ENCODE results near the gene KCNK15.

KCNK15 gene

DNA sequence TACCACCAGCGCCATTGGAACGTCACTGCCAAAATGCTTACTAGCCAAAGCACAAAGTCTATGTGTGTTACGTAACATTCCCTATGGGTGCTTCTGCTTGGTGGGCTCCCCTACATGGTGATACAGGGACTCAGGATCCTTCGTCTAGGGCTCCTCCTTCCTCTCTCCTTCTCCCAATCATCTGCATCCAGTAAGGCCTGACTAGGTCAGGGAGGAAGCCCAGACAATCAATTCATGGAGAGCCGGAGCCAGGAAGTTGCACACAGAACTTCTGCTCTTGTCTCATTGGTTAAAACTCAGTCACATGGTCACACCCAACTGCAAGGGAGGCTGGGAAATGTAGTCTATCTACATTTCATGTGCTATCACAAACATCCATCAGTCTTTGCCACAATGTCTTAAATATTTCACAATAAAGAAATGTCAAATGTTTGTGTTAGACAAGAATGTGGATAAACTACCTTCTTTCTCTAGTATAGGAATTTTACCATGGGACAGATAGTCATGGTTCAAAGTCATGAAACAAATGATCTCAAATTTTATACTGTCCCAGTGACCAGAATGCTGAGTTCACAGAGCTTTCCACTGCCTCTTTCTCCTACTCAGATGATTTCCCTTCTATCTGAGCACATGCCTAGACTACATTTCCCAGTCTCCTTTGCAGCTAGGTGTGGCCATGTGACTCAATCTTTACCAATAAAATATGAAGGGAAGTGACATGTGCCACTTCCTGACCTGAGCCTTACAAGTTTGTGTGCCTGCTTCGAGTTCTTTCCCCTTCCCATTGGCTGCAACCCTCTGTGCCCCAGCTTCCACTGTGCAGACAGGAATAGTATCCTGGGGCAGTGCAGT lies 9.3 kb upstream of the KCNK15 start:
- peak; percentile 54 to 59 for DNase-seq

DNA sequence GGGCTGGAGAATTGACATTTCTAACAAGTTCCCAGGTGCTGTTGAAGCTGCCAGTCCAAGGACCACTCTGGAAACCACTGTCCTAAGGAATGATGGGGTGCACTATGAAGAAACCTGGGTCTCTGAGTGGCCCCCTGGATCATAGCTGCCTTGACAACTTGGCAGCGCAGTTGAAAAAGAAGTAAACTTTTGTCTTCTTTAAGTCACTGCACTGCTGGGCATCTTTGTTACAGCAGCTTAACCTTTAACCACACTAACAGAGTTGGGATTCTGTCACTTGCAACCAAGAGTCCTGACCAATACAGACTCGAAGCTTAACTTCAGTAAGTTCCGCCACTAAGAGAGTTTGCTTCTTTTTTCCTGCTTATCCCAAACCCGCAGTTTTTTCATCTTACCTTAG lies 8.5 kb upstream of the KCNK15 start:
- DNase-seq, result no peak

DNA sequence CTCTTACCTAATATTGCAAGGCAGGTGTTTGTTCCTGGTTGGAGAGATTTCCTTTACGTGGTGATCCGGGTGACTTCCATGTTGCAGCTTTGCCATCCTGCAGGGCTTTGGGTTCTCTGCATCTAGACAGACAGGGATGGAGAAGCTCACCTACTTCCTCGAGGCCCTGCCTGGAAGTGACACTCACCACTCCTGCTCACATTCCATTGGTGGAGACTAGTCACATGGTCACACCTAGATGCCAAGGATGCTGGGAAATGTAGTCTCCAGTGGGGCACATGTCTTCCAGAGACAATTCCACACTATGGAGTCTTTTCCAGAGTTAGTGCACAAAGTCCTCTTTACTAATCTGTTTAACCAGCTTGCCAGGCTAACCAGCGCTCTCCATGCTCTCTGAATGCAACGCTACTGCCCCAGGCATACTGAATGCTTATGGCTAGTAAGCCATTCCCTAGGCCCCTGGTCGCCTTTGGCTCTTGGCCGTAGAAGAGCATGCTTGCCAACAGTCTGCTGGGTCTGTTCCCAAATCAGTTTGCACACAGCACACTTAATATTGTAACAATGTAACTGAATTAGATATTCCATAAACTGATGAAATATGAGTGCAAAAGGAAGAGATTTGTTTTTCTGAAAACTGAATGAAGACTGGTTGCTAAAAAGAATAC lies 6.7 kb upstream of the KCNK15 start:
- DNase-seq, result peak; percentile 32 to 52

DNA sequence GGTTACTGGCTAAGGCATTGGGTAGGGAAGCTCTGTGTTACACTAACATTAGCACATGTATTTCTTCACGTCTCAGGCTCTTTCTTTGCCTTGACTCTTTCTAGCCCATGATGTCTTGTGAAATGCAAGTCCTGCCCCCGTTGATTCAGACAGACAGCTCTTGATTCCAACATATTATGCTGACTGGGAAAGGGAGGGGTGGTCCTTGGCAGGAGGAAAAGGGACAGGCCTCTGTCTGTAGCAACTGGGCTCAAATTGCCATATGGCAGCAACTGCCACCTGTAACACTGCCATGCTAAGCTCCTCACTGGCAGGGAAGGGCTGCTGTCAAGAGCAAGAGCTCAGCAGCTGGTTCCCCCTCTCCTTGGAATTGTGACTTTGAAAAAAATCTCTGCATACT lies 5.7 kb upstream of the KCNK15 start:
- no peak for DNase-seq

DNA sequence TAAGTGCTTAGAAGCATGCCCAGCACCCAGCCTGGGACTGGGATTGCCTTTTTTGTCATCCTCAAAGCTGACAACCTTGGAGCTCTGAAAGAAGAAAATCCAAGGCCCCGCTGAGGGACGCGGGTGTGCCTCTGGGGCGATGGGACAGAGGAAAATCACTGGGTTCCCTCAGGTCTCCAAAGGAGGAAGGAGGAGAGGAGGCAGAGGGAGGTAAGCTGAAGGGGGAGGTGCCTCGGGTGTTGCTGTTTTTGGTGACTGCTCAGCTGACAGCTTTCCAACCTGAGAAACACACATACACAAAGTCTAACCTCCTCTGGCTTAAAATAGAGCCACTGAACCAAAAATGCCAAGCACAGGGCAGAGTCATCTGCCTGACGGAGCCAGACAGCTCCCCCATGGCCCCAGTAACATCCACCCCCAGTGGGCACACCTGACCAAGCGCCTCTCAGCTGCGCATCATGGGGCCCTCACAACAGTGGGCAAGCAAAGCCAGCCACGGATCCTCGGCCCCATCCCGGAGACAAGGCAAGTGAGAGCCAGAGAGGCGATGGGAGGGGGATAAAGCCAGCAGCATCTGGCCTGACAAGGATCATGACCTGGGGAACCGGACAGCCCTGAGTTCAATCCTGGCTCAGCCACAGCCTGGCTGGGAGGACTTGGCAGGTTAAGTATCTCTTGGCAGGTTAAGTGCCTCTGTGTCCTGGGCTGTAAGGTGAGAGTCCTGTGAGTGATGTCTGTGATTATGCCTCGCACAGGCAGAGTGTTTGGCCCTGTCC lies 3.2 kb upstream of the KCNK15 start:
- DNase-seq, result no peak

DNA sequence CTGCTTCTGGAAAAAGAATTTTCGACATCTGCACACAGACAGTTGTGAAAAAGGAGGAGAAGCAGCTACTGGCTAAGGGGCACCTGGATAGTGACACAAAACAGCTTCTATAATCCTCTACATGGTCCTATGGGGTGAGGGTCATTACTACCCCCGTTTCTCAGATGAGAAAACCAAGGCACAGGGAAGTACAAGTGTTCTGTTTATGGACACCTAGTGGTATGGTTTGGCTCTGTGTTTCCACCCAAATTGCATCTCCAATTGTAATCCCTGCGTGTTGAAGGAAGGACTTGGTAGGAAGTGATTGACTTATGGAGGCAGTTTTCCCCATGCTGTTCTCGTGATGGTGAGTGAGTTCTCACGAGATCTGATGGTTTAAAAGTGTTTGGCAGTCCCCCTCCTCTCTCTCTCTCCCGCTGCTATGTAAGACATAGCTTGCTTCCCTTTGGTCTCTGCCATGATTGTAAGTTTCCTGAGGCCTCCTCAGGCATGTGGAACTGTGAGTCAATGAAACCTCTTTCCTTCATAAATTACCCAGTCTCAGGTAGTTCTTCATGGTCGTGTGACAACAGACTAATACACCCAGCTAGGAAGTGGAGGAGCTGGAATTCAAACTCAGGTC lies 2.5 kb upstream of the KCNK15 start:
- DNase-seq, result no peak

DNA sequence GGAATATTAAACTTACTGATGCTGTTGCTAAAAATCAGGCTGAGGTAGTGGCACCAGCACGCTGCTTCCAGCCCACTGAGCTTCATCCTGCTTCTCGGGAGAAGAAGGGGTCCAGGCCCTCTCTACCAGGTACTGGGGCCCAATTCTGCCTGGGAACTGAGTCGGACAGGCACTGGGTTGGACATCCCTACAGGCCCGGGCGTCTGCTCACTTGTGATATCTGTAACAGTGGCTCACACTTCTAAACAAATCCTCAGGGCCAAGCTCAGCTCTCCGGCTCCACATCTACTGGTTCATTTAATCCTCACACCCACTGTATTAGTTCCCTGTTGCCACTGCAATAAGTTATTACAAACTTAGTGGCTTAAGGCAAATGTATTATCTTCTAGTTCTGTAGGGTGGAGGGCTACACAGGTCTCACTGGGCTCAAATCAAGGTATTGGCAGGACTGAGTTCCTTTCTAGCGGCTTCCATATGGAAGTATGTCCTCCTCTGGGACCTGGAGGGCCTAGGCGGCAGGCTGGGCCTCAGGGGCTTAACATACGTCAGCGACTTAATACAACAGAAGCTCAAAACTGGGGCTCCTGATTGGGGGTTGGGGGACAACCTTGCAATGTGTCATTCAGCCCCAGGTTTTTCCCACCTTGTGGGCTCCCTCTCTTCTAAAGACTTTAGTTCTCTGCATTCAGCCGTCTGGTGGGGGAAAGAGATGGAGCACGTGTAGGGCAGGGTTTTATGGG lies 1.6 kb upstream of the KCNK15 start:
- no peak for DNase-seq

DNA sequence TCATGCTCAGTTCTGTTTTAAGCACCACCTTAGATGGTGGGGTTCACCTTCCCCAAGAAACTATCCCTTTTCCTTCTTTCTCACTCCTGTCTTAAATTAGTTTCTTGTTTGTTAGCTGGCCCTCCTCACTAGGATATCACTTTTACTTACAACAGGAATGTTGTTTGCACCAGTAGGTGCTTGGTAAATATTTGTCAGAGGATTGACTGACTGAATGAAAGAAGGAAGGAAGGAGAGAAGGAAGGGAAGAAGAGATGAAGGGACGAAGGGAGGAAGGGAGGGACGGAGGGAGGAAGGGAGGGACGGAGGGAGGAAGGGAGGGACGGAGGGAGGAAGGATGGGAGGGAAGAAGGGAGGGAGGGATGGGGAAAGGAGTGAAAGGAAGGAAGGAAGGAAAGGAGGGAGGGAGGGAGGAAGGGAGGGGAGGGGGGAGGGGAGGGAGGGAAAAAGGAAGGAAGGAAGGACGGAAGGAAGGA lies 505 bp upstream of the KCNK15 start:
- DNase-seq, result no peak

DNA sequence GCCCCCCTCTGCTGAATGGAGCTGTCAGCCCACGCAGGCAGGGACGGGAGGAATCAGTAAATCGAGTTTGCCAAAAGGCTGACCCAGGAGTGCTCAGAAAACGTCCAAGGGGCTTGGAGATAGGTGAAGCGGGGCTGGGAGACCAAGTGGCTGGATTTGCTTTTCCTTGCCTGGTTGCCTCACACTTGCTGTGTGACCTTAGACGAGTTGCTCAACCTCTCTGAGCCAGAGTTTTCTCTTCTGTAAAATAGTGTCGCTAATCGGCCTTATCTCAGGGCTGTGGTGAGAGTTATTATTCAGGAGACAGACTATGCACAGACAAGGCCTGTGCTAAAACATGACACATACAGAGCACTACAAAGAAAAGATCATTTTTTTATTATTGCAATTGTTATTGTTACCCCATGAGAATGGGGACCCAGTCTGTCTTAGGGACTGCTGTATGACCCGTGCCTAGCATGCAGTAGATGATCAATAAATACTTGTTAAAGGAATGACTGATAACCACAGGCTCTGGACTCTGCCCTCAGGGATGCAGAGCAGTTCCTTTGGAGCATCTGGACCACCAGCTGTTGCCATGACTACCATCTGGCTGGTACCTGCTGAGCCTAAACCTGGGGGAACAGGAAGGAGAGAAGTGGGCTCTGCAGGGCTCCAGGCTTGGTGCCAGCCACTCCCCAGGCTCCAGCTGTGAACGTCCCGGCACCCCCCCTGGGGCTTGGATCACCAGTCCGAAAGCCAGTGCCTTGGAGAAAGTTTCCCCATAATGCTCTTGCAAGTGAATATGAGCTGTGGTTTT lies 901 bp downstream of the KCNK15 start:
- no peak for DNase-seq

DNA sequence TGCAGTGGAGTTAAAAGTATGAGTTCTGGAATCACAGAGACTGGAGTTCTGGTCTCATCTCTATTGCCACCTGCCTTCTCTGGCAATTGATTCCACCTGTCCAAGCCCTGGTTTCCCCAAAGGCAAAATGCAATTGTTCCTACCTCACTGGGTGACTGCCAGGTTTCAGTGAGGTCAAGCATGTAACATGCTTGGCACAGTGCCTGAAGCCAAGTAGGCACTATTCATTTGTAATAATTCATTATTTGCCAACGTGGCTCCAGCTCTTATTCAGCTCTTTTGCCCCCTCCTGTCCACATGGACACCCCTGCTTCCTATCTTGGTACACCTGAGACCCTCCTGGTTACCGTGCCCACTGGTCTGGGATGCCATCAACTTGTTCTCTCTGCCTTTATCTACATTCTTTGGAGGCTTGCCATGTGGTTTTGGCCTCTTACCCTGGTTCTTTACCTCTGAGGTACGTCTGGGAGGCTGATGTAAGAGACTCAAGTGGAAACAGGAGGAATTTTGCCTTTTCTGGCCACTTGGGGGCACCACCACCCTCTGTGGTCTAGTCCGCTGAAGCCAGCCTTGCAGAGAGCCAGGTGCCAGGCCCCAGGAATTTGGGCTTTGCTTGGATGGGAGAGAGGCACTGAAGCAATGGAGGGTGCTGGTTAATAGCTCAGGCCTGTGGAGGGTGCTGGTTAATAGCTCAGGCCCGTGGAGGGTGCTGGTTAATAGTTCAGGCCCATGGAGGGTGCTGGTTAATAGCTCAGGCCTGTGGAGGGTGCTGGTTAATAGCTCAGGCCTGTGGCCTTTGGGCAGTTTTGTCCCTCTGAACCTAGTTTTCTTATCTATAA lies 1.7 kb downstream of the KCNK15 start:
- DNase-seq, result peak; percentile 40 to 48

DNA sequence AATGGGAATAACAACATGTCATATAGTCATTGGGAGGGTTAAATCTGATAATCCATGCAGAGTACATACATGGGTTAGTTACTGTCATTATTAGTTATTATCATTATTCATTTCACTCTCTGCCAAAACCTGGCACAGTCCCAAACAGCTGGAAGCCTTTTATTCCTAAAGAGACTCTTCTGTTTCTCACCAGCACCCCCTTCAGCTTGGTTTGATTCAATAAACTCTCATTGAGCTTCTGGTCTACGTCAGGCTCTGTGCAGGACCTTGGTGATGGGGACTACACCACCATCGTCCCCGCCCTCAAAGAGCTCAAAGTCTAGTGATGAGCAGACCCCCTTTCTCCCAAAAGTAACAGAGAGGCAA lies 2.3 kb downstream of the KCNK15 start:
- DNase-seq, result no peak

DNA sequence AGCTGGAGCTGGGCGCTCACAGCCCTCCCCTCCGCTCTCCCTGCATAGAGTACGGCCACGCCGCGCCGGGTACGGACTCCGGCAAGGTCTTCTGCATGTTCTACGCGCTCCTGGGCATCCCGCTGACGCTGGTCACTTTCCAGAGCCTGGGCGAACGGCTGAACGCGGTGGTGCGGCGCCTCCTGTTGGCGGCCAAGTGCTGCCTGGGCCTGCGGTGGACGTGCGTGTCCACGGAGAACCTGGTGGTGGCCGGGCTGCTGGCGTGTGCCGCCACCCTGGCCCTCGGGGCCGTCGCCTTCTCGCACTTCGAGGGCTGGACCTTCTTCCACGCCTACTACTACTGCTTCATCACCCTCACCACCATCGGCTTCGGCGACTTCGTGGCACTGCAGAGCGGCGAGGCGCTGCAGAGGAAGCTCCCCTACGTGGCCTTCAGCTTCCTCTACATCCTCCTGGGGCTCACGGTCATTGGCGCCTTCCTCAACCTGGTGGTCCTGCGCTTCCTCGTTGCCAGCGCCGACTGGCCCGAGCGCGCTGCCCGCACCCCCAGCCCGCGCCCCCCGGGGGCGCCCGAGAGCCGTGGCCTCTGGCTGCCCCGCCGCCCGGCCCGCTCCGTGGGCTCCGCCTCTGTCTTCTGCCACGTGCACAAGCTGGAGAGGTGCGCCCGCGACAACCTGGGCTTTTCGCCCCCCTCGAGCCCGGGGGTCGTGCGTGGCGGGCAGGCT lies 4.6 kb downstream of the KCNK15 start:
- no peak for DNase-seq

DNA sequence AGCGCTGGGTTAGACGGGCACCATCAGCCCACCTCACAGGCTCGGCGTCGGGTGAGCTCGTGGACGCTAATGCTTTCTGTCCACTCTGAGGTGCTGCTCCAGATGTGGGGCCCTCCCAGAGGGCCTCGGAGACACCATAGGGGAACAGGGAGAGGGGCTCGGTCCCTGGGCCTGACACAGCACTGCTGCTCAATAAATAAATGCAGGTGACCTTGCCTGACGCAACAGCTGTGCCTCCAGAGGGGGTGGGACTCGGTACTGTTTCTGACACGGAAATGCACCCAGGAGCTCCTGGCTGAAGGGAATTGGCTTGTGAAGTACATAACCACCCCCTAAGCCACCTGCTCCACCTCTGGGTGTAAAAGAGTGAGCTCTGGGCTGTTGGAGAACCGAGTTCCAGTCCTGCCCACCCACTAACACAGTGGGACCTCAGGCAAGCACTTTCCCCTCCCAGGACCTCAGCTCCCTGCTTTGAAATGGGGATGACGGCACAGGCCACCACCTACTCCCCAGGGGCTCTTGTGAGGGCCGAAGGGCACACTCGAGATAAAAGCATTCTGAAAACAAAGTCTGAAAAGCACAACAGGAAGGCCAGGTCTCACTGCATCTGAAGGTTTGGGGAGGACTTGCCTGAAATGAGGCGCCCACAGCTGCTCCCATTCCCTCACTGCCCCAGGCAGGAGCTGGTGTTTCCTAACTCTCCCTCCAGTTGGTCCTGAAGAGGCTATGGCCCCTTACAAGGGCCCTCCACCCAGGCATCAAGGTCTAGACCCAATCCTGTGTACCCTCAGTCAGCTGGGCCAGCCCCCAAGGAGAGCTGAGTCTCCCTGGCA lies 6.7 kb downstream of the KCNK15 start:
- DNase-seq, result no peak

DNA sequence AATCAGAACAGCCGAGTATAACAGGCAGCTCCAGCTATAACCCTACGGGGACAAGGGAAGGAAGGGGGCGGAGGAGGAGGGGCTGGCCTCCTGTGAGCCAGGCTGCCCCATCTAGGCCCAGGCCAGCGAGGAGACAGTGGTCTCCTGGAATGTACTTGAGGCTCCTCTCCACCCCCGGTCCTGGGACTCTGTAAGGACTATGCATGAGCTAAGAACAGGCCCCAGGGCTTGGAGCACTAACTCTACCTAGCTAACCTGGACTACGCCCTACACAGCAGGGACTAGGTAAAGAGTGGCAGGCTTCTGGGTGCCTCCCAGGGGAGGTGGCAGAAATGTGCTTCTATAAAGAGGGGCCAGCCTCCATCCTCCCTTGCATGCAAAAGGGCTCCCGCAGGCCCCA lies 8.9 kb downstream of the KCNK15 start:
- DNase-seq, result no peak

DNA sequence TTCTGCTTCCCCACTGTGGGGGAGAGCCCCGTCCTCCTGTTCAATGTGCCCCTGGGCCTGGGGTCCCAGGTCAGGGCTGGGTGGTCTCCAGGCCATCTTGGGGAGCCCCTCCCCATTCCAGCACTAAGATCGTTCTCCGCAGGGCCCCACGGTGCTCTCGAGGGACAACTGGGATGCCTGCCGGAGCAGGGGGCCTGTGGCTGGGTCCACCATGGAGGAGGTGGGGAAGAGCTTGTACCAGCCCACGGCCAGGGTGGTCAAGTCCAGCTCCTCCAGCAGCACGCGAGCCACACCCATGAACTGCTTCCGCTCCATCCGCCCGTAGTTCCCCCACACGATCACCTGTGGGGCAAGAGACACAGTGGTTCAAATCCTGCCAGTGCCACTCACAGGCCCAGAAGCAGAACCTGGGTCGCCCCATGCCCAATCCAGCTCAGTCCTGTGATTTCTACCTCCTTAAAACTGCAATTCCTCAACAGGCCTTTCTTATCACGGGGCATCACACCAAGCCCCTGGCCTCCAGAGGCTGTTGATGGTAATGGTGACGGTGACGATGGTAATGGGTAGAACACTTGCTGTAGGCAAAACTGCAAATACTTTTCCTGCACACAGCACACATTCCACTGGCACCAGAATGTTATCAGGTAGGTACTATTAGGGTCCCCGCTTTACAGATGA lies 10.5 kb downstream of the KCNK15 start:
- DNase-seq, result no peak

DNA sequence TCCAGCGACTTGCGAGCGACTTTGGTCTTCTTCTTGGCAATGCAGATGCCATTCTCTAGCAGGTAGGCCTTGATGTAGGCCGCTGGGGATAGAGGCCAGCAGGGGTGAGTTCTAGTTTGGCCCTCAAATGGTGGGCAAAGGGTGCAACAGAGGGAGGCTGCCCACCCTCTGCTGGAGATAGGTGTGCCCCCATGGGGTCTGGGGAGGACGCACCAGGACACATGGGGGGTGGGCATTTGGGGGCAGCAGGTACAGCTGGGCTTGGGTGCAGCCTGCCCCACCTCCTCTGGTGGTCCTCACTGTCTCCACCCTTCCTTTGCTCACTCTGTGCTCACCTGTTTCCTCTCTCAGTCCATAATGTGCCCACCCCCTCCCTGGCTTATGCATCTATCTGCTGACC lies 11.3 kb downstream of the KCNK15 start:
- DNase-seq, result no peak

DNA sequence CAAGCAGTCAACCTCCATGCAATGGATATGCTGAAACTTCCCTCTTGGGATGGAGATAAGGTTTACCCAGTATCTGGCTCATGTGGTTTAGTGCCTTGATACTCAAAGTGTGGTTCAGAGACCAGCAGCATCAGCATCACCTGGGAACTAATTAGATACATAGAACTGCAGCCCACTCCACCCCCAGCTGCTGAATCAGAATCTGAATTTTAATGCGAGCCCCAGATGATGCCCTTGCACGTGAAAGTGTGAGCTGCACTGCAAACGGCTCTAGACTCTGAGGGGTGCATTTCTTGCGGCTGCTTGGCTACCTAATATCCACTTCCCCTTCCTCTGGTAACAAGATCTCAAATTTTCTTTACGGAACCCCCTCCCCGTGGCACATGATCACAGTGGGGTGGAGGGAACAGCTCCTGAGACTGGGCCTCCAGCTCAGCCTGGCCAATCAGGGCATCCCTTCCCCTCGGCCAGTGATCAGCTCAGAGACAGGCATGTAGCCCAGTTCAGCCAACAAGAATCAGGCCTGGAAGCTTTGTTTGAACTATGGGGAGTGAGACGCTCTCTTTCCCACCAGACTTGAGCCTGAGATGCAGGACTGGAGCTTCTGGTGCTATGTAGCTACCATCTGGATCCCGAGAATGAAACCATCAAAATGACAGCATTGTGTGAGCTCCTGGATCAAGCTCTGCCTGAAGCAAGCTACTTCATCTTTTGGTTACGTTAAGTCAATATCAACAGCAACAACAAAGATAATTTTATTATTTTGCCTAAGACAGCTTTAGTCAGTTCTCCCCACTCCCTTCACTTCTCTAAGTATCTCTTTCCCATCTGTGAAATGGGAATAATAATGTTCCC lies 12.8 kb downstream of the KCNK15 start:
- DNase-seq, result no peak

All from CD4-positive, alpha-beta T cell treated with Interleukin-1 beta for 1 hour (primary cell).